ENCODE data around the gene ARHGAP40. TPM values are rescaled to one million over a fixed set of nuclear protein-coding genes. Genes with fewer than 3 reads are reported as not detected.

Gene ARHGAP40
- total and polyA plus RNA-seq, 2 of the 13 experiments (the other 11 are each of a cell fraction or from before 2014, with no cell fraction given): 0.75 to 2.1 TPM

DNA sequence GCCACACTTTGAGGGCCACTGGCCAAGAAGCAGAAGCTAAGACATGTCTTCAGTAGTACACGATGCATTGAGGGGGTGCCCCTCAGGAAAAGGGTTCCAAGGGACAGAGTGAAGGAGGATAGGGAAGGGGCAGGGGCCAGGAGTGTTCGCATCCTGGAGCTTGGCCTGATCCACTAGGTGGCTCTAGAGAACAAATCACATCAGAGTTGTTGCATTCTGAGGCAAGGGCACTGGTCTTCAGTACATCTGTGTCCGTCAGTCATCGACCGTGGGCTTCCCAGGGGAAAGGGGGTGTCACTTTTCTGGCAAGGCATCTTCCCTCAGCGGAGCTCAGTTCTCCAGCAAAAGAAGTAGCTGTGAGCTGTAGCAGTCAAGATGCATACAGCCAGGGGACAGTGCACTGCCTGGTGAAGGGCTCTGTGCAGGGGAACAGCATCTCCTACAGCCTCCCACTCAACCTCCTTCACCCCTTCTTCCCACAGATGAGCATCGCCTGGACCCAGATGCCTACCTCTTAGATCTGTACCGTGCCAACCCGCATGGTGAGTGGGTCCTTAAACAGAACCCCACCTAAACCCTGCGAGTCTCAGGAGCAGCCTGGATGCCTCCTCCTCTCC, 47.8 kb downstream of the ARHGAP40 start (continued):
- TF ChIP-seq RAD51 (IDR thresholded peaks at IDR 0.05; ENCODE audit: borderline replicate concordance) (no peak), ZSCAN31 (CRISPR knock-in tag; IDR thresholded peaks at IDR 0.05; ENCODE audit: low read depth) (0 out of 2 replicates have a peak, but pooled peaks have one; percentile 35), TCF7L2 (IDR thresholded peaks at IDR 0.05; ENCODE audit: low read depth, low read length) (no peak), CC2D1A (CRISPR knock-in tag; IDR thresholded peaks at IDR 0.05) (no peak), ZNF564 (CRISPR knock-in tag; IDR thresholded peaks at IDR 0.05) (no peak), ZNF790 (CRISPR knock-in tag; IDR thresholded peaks at IDR 0.05; ENCODE audit: borderline replicate concordance) (no peak), SIX4 (CRISPR knock-in tag; IDR thresholded peaks at IDR 0.05) (no peak), POLR2AphosphoS5 (IDR thresholded peaks at IDR 0.05; ENCODE audit: low read depth, low read length) (no peak), TGIF2 (CRISPR knock-in tag; IDR thresholded peaks at IDR 0.05) (no peak), ZC3H4 (CRISPR knock-in tag; IDR thresholded peaks at IDR 0.05; ENCODE audit: borderline replicate concordance) (no peak), KDM6A (CRISPR knock-in tag; IDR thresholded peaks at IDR 0.05; ENCODE audit: low read depth) (no peak), MIER2 (CRISPR knock-in tag; IDR thresholded peaks at IDR 0.05) (peak; percentile 80), RFX3 (CRISPR knock-in tag; IDR thresholded peaks at IDR 0.05) (no peak), ZNF598 (CRISPR knock-in tag; IDR thresholded peaks at IDR 0.05; ENCODE audit: borderline replicate concordance) (no peak), FOXJ3 (CRISPR knock-in tag; IDR thresholded peaks at IDR 0.05; ENCODE audit: borderline replicate concordance) (no peak), ZNF720 (CRISPR knock-in tag; IDR thresholded peaks at IDR 0.05) (no peak), ERF (CRISPR knock-in tag; IDR thresholded peaks at IDR 0.05) (peak; percentile 56; the same call in 1 of the 2 replicates), NCOR1 (IDR thresholded peaks at IDR 0.05; ENCODE audit: borderline replicate concordance, low read length) (no peak)
- TF ChIP-seq, protein P1, sequence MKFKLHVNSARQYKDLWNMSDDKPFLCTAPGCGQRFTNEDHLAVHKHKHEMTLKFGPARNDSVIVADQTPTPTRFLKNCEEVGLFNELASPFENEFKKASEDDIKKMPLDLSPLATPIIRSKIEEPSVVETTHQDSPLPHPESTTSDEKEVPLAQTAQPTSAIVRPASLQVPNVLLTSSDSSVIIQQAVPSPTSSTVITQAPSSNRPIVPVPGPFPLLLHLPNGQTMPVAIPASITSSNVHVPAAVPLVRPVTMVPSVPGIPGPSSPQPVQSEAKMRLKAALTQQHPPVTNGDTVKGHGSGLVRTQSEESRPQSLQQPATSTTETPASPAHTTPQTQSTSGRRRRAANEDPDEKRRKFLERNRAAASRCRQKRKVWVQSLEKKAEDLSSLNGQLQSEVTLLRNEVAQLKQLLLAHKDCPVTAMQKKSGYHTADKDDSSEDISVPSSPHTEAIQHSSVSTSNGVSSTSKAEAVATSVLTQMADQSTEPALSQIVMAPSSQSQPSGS (CRISPR knock-in tag; IDR thresholded peaks at IDR 0.05): no peak
- TF ChIP-seq, protein P2, sequence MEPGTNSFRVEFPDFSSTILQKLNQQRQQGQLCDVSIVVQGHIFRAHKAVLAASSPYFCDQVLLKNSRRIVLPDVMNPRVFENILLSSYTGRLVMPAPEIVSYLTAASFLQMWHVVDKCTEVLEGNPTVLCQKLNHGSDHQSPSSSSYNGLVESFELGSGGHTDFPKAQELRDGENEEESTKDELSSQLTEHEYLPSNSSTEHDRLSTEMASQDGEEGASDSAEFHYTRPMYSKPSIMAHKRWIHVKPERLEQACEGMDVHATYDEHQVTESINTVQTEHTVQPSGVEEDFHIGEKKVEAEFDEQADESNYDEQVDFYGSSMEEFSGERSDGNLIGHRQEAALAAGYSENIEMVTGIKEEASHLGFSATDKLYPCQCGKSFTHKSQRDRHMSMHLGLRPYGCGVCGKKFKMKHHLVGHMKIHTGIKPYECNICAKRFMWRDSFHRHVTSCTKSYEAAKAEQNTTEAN (CRISPR knock-in tag; conservative IDR thresholded peaks at IDR 0.05): no peak
- TF ChIP-seq, protein P3, sequence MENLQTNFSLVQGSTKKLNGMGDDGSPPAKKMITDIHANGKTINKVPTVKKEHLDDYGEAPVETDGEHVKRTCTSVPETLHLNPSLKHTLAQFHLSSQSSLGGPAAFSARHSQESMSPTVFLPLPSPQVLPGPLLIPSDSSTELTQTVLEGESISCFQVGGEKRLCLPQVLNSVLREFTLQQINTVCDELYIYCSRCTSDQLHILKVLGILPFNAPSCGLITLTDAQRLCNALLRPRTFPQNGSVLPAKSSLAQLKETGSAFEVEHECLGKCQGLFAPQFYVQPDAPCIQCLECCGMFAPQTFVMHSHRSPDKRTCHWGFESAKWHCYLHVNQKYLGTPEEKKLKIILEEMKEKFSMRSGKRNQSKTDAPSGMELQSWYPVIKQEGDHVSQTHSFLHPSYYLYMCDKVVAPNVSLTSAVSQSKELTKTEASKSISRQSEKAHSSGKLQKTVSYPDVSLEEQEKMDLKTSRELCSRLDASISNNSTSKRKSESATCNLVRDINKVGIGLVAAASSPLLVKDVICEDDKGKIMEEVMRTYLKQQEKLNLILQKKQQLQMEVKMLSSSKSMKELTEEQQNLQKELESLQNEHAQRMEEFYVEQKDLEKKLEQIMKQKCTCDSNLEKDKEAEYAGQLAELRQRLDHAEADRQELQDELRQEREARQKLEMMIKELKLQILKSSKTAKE (CRISPR knock-in tag; IDR thresholded peaks at IDR 0.05; ENCODE audit: borderline replicate concordance): no peak
- TF ChIP-seq, protein P4, sequence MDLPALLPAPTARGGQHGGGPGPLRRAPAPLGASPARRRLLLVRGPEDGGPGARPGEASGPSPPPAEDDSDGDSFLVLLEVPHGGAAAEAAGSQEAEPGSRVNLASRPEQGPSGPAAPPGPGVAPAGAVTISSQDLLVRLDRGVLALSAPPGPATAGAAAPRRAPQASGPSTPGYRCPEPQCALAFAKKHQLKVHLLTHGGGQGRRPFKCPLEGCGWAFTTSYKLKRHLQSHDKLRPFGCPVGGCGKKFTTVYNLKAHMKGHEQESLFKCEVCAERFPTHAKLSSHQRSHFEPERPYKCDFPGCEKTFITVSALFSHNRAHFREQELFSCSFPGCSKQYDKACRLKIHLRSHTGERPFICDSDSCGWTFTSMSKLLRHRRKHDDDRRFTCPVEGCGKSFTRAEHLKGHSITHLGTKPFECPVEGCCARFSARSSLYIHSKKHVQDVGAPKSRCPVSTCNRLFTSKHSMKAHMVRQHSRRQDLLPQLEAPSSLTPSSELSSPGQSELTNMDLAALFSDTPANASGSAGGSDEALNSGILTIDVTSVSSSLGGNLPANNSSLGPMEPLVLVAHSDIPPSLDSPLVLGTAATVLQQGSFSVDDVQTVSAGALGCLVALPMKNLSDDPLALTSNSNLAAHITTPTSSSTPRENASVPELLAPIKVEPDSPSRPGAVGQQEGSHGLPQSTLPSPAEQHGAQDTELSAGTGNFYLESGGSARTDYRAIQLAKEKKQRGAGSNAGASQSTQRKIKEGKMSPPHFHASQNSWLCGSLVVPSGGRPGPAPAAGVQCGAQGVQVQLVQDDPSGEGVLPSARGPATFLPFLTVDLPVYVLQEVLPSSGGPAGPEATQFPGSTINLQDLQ (CRISPR knock-in tag; IDR thresholded peaks at IDR 0.05): no peak
